GM18507 (cell line): ENCODE measurements around the gene SGMS1.
A peak's percentile ranks its signal among the peaks of the same experiment; 100 is the strongest.
"Not testable (repeated sequence)": the region's sequence is repeated elsewhere in the genome, so short reads cannot be mapped to it uniquely, and the experiment has no call there.

Experiments used
- DNase-seq: peaks from one replicate; pipeline ENCODE4 v3.0.0; 2011; ENCODE audit warnings: low read depth; ENCODE audit not compliant: insufficient read length; ENCODE audit errors: extremely low spot score
- FAIRE-seq: peaks from 2 replicates; lab custom pipeline; 2011; peaks lifted over from hg19 to GRCh38; lab: Jason Lieb, UNC

SGMS1 gene

GRCh38 chr10:50544857-50545429, 78.8 kb downstream of the SGMS1 start:
- FAIRE-seq (peak; percentile 66), DNase-seq (no peak)

- FAIRE-seq, result peak; percentile 76
- DNase-seq, result no peak
Measured at GRCh38 chr10:50544095-50544856, 79.5 kb downstream of the SGMS1 start.

- peak; percentile 42 for FAIRE-seq
Measured at GRCh38 chr10:50542871-50543270, 80.9 kb downstream of the SGMS1 start.

GRCh38 chr10:50541921-50542320, 81.8 kb downstream of the SGMS1 start:
- FAIRE-seq, result peak; percentile 84
- DNase-seq, result no peak

More at GRCh38 chr10:50542871-50543270, 80.9 kb downstream of the SGMS1 start:
- DNase-seq, result no peak

GRCh38 chr10:50541317-50541716, 82.4 kb downstream of the SGMS1 start:
- DNase-seq (no peak), FAIRE-seq (no peak)

- DNase-seq (no peak), FAIRE-seq (no peak)
Measured at GRCh38 chr10:50540826-50541122, 83.0 kb downstream of the SGMS1 start.

GRCh38 chr10:50540069-50540825, 83.5 kb downstream of the SGMS1 start:
- FAIRE-seq (peak; percentile 87), DNase-seq (no peak)

GRCh38 chr10:50538555-50539398, 85.0 kb downstream of the SGMS1 start:
- FAIRE-seq (peak; percentile 89), DNase-seq (no peak)

- DNase-seq (no peak), FAIRE-seq (no peak)
Measured at GRCh38 chr10:50536617-50537240, 87.0 kb downstream of the SGMS1 start.

GRCh38 chr10:50534748-50535376, 88.9 kb downstream of the SGMS1 start:
- not testable (repeated sequence) for FAIRE-seq, DNase-seq

GRCh38 chr10:50533296-50533695, 90.5 kb downstream of the SGMS1 start:
- DNase-seq (no peak), FAIRE-seq (no peak)

GRCh38 chr10:50531388-50532077, 92.2 kb downstream of the SGMS1 start:
- FAIRE-seq, result no peak
- DNase-seq, result no peak

GRCh38 chr10:50529660-50530059, 94.1 kb downstream of the SGMS1 start:
- FAIRE-seq, result no peak
- no peak for DNase-seq

- FAIRE-seq, result peak; percentile 26
- no peak for DNase-seq
Measured at GRCh38 chr10:50528206-50528605, 95.5 kb downstream of the SGMS1 start.

- no peak for DNase-seq
- FAIRE-seq, result peak; percentile 49
Measured at GRCh38 chr10:50527442-50528043, 96.2 kb downstream of the SGMS1 start.

- FAIRE-seq, result no peak
- no peak for DNase-seq
Measured at GRCh38 chr10:50526185-50526584, 97.6 kb downstream of the SGMS1 start.

GRCh38 chr10:50523357-50523756, 100.4 kb downstream of the SGMS1 start:
- DNase-seq (no peak), FAIRE-seq (no peak)

- FAIRE-seq (no peak), DNase-seq (no peak)
Measured at GRCh38 chr10:50522908-50523307, 100.8 kb downstream of the SGMS1 start.
